ENCODE measurements around the gene APLF. TPM values are rescaled to one million over a fixed set of nuclear protein-coding genes. Genes with fewer than 3 reads are reported as not detected.
A peak's percentile ranks its signal among the peaks of the same experiment; 100 is the strongest.

The APLF gene
- total RNA-seq, 2 experiments from 2014 or later, result 4.1 to 4.3 TPM

GRCh38 chr2:68536000-68536399 is 68.6 kb downstream of the APLF start:
- intact Hi-C loops (cut with DNase I, micrococcal nuclease), result no loop called here
- H3K4me3 ChIP-seq (ENCODE audit: low read length), result no peak overlapping the region
- H3K27me3 ChIP-seq (ENCODE audit: control insufficient read depth in 1 of 2, insufficient read depth in 2 of 2, low read length in 2 of 2), result no peaks in the 10 kb centered on the region
- H3K9me3 ChIP-seq (ENCODE audit: control insufficient read depth in 1 of 2, insufficient read depth in 1 of 2, low read length in 2 of 2), result no peaks in the 10 kb centered on the region
- H3K27ac ChIP-seq (ENCODE audit: low read depth in 1 of 2, low read length in 2 of 2), result no peak overlapping the region
- ChIA-PET POLR2A (no interaction called here), CTCF (no interaction called here)
- no peaks in the 10 kb centered on the region for H3K27me3 Mint-ChIP-seq
- peaks cover 7% of the 10 kb centered on the region for H3K36me3 Mint-ChIP-seq (ENCODE audit: low read depth)
- no peak for TF ChIP-seq CTCF (IDR thresholded peaks at IDR 0.05)
- H3K4me3 Mint-ChIP-seq, result no peak overlapping the region
- H3K36me3 ChIP-seq (ENCODE audit: insufficient read depth, low read length), result no peaks in the 10 kb centered on the region
- H3K4me1 Mint-ChIP-seq (ENCODE audit: low read depth), result no peaks in the 10 kb centered on the region
- ATAC-seq (ENCODE audit: poor library complexity) (no peak), DNase-seq (no peak)
- H3K9me3 Mint-ChIP-seq, result no peaks in the 10 kb centered on the region
- H3K27ac Mint-ChIP-seq, result no peak overlapping the region
- no peaks in the 10 kb centered on the region for H3K4me1 ChIP-seq (ENCODE audit: insufficient read depth, low read length)

GRCh38 chr2:68537011-68537410 is 69.6 kb downstream of the APLF start:
- ChIA-PET POLR2A (no interaction called here), CTCF (no interaction called here)
- no peak overlapping the region for H3K4me3 Mint-ChIP-seq
- H3K27me3 ChIP-seq (ENCODE audit: control insufficient read depth in 1 of 2, insufficient read depth in 2 of 2, low read length in 2 of 2), result no peaks in the 10 kb centered on the region
- H3K4me1 Mint-ChIP-seq (ENCODE audit: low read depth), result no peaks in the 10 kb centered on the region
- ATAC-seq (ENCODE audit: poor library complexity), result no peak
- DNase-seq, result no peak
- no peaks in the 10 kb centered on the region for H3K27me3 Mint-ChIP-seq
- H3K9me3 Mint-ChIP-seq, result no peaks in the 10 kb centered on the region
- no peak overlapping the region for H3K27ac ChIP-seq (ENCODE audit: low read depth in 1 of 2, low read length in 2 of 2)
- no peak overlapping the region for H3K27ac Mint-ChIP-seq
- peaks cover 4% of the 10 kb centered on the region for H3K36me3 Mint-ChIP-seq (ENCODE audit: low read depth)
- intact Hi-C loops (cut with DNase I, micrococcal nuclease), result no loop called here
- no peaks in the 10 kb centered on the region for H3K9me3 ChIP-seq (ENCODE audit: control insufficient read depth in 1 of 2, insufficient read depth in 1 of 2, low read length in 2 of 2)
- H3K36me3 ChIP-seq (ENCODE audit: insufficient read depth, low read length), result no peaks in the 10 kb centered on the region
- no peaks in the 10 kb centered on the region for H3K4me1 ChIP-seq (ENCODE audit: insufficient read depth, low read length)
- no peak for TF ChIP-seq CTCF (IDR thresholded peaks at IDR 0.05)
- H3K4me3 ChIP-seq (ENCODE audit: low read length), result no peak overlapping the region

GRCh38 chr2:68537809-68538208 is 70.4 kb downstream of the APLF start:
- Mint-ChIP-seq H3K9me3 (no peaks in the 10 kb centered on the region), H3K27ac (no peak overlapping the region), H3K27me3 (no peaks in the 10 kb centered on the region), H3K4me1 (ENCODE audit: low read depth) (no peaks in the 10 kb centered on the region), H3K4me3 (no peak overlapping the region), H3K36me3 (ENCODE audit: low read depth) (peaks cover 4% of the 10 kb centered on the region)
- DNase-seq (peak in 1 of 14 experiments; percentile 12), ATAC-seq (ENCODE audit: poor library complexity) (no peak)
- ChIA-PET CTCF (no interaction called here), POLR2A (no interaction called here)
- Histone ChIP-seq H3K4me1 (ENCODE audit: insufficient read depth, low read length) (no peaks in the 10 kb centered on the region), H3K4me3 (ENCODE audit: low read length) (no peak overlapping the region), H3K36me3 (ENCODE audit: insufficient read depth, low read length) (no peaks in the 10 kb centered on the region), H3K9me3 (ENCODE audit: control insufficient read depth in 1 of 2, insufficient read depth in 1 of 2, low read length in 2 of 2) (no peaks in the 10 kb centered on the region), H3K27me3 (ENCODE audit: control insufficient read depth in 1 of 2, insufficient read depth in 2 of 2, low read length in 2 of 2) (no peaks in the 10 kb centered on the region), H3K27ac (ENCODE audit: low read depth in 1 of 2, low read length in 2 of 2) (no peak overlapping the region)
- no peak for TF ChIP-seq CTCF (IDR thresholded peaks at IDR 0.05)
- intact Hi-C loops (cut with DNase I, micrococcal nuclease), result no loop called here

Data from CD4-positive, alpha-beta T cell (primary cell).